Measurements from ENCODE around the gene CT47B1.

DNA sequence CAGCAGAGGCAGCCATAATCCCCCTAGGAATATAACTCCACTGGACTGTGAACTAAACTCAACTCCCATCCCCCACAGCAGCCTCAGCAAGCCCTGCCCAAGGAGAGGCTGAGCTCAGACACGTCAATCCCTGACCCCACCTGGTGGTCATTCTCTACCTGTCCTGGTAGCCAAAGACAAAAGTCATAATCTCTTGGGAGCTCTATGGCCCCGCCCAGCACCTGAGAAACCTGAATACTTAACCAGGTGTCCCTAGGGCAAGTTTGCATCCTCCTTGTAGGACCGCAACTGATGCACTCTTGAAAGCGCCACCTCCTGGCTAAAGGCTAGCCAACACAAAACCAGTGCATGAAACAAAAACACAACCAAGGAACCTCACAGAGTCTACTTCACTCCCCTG is 18.4 kb downstream of the CT47B1 start:
- TF ChIP-seq, protein P1, sequence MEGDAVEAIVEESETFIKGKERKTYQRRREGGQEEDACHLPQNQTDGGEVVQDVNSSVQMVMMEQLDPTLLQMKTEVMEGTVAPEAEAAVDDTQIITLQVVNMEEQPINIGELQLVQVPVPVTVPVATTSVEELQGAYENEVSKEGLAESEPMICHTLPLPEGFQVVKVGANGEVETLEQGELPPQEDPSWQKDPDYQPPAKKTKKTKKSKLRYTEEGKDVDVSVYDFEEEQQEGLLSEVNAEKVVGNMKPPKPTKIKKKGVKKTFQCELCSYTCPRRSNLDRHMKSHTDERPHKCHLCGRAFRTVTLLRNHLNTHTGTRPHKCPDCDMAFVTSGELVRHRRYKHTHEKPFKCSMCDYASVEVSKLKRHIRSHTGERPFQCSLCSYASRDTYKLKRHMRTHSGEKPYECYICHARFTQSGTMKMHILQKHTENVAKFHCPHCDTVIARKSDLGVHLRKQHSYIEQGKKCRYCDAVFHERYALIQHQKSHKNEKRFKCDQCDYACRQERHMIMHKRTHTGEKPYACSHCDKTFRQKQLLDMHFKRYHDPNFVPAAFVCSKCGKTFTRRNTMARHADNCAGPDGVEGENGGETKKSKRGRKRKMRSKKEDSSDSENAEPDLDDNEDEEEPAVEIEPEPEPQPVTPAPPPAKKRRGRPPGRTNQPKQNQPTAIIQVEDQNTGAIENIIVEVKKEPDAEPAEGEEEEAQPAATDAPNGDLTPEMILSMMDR (IDR thresholded peaks at IDR 0.05; ENCODE audit: extremely low read depth in 1 of 2, insufficient read depth in 1 of 2, low read depth in 1 of 2, low read length in 2 of 2) = peak; percentile 7 to 13
- TF ChIP-seq, protein P2, sequence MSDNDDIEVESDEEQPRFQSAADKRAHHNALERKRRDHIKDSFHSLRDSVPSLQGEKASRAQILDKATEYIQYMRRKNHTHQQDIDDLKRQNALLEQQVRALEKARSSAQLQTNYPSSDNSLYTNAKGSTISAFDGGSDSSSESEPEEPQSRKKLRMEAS (IDR thresholded peaks at IDR 0.05; ENCODE audit: insufficient read depth, insufficient read length) = no peak
- TF ChIP-seq POLR2A (IDR thresholded peaks at IDR 0.05; ENCODE audit: low read depth, low read length) (no peak), GATA2 (IDR thresholded peaks at IDR 0.05; ENCODE audit: insufficient read depth, insufficient read length, low read depth, low read length) (no peak), POLR2AphosphoS5 (IDR thresholded peaks at IDR 0.05; ENCODE audit: insufficient read depth, low read depth, low read length) (no peak), EZH2 (IDR thresholded peaks at IDR 0.05; ENCODE audit: borderline replicate concordance, low read depth, low read length, severe bottlenecking) (no peak)
